K562 (cell line): Measurements from ENCODE around the gene EPX. TPM values are rescaled to one million over a fixed set of nuclear protein-coding genes. Genes with fewer than 3 reads are reported as not detected.

Source experiments
- ATF7 ChIP-seq: fragments of 450-650 bp; IDR thresholded peaks from 2 replicates; pipeline ENCODE4 v1.7.1; 2014; ENCODE audit warnings: mild to moderate bottlenecking, moderate library complexity
- CBFA2T3 ChIP-seq: fragments of 450-650 bp; IDR thresholded peaks from 2 replicates; pipeline ENCODE4 v1.6.1; 2017
- DEAF1 ChIP-seq: fragments of 450-650 bp; formaldehyde crosslinking; IDR thresholded peaks from 2 replicates; pipeline ENCODE4 v1.4.0; 2020; ENCODE audit warnings: mild to moderate bottlenecking, moderate library complexity
- E4F1 ChIP-seq: fragments of 250-450 bp; sonication (Bioruptor Pico); IDR thresholded peaks from 2 replicates; pipeline ENCODE4 v1.5.0; 2021; ENCODE audit warnings: mild to moderate bottlenecking, borderline replicate concordance
- ESRRB ChIP-seq: fragments of 250-450 bp; sonication (Bioruptor Pico); IDR thresholded peaks from 2 replicates; pipeline ENCODE4 v1.5.0; 2020; ENCODE audit warnings: mild to moderate bottlenecking, moderate library complexity, borderline replicate concordance
- FOXP1 ChIP-seq: sonication (generic); formaldehyde crosslinking; IDR thresholded peaks from 2 replicates; pipeline ENCODE4 v1.8.0; 2022; ENCODE audit warnings: mild to moderate bottlenecking, missing genetic modification reagents
- HMBOX1 ChIP-seq: sonication (generic); IDR thresholded peaks from 2 replicates; pipeline ENCODE4 v1.6.1; 2016
- HNRNPH1 ChIP-seq: fragments of 200-400 bp; formaldehyde crosslinking; optimal IDR thresholded peaks from 2 replicates; pipeline ENCODE3; 2017; ENCODE audit warnings: low read depth, mild to moderate bottlenecking, low read length, moderate library complexity
- HOXB6 ChIP-seq: fragments of 250-450 bp; sonication (Bioruptor Pico); IDR thresholded peaks from 2 replicates; pipeline ENCODE4 v1.5.1; 2022; ENCODE audit warnings: mild to moderate bottlenecking, borderline replicate concordance
- ID3 ChIP-seq, 2 experiments: fragments of 250-450 bp in 1 of 2; fragments of 450-650 bp in 1 of 2; sonication (Bioruptor Pico) in 1 of 2; IDR thresholded peaks; 2 replicates each; pipeline versions ENCODE4 v1.6.1 to v1.8.0; 2016 to 2021; ENCODE audit warnings: mild to moderate bottlenecking in 2 of 2, moderate library complexity in 2 of 2, missing compliant biosample characterization in 1 of 2, missing genetic modification characterization in 1 of 2
- MNT ChIP-seq, 2 experiments: fragments of 450-650 bp; conservative IDR thresholded peaks; 2 replicates each; pipeline ENCODE4 v1.6.1; 2017; ENCODE audit warnings: mild to moderate bottlenecking in 2 of 2, moderate library complexity in 2 of 2
- POLR2AphosphoS2 ChIP-seq: IDR thresholded peaks from 2 replicates; pipeline ENCODE4 v1.6.1; 2012; ENCODE audit warnings: low read length, improper control_type of control experiment
- PYGO2 ChIP-seq: fragments of 450-650 bp; IDR thresholded peaks from 2 replicates; pipeline ENCODE4 v1.6.1; 2016; ENCODE audit warnings: mild to moderate bottlenecking, missing genetic modification characterization, moderate library complexity, missing compliant biosample characterization
- RBM17 ChIP-seq: fragments of 200-400 bp; formaldehyde crosslinking; IDR thresholded peaks from 2 replicates; pipeline ENCODE4 v1.6.1; 2017; ENCODE audit warnings: low read depth, mild to moderate bottlenecking, low read length, borderline replicate concordance
- RNF2 ChIP-seq: sonication (generic); IDR thresholded peaks from 2 replicates; pipeline ENCODE4 v1.6.1; 2016
- SMARCA4 ChIP-seq: fragments of 450-650 bp; IDR thresholded peaks from 2 replicates; pipeline ENCODE4 v1.6.1; 2016
- TAF9B ChIP-seq: fragments of 450-650 bp; IDR thresholded peaks from 2 replicates; pipeline ENCODE4 v1.6.1; 2018; ENCODE audit warnings: mild to moderate bottlenecking; ENCODE audit not compliant: partially characterized antibody
- ZNF274 ChIP-seq: IDR thresholded peaks from 2 replicates; pipeline ENCODE4 v1.6.1; 2011; ENCODE audit warnings: low read depth, mild to moderate bottlenecking, low read length, moderate library complexity, borderline replicate concordance
- ZNF311 ChIP-seq: fragments of 250-450 bp; sonication (Bioruptor Pico); IDR thresholded peaks from 2 replicates; pipeline ENCODE4 v1.4.0; 2020; ENCODE audit warnings: mild to moderate bottlenecking, moderate library complexity
- ZNF408 ChIP-seq: fragments of 250-450 bp; sonication (Bioruptor Pico); IDR thresholded peaks from 2 replicates; pipeline ENCODE4 v1.4.0; 2020; ENCODE audit warnings: low read depth, mild to moderate bottlenecking, moderate library complexity
- ZNF77 ChIP-seq: fragments of 250-450 bp; sonication (Bioruptor Pico); IDR thresholded peaks from 2 replicates; pipeline ENCODE4 v1.5.0; 2020
- ZNF785 ChIP-seq: fragments of 250-450 bp; sonication (Bioruptor Pico); IDR thresholded peaks from 2 replicates; pipeline ENCODE4 v1.4.0; 2020; ENCODE audit warnings: mild to moderate bottlenecking
- polyA plus RNA-seq, 8 experiments: library from polyadenylated mRNA; depleted of rRNA in 4 of 8; stranded (reverse) in 5 of 8; unstranded in 3 of 8; fragments of >200 nt; fragmentation: Nextera tagmentation in 2 of 8; fragmentation: Illumina TruSeq in 1 of 8; extraction: Ambion mirVana in 2 of 8; extraction: Trizol in 1 of 8; gene quantifications; 2 replicates each; pipeline versions ENCODE4 v1.2.1 to v1.2.3, GENCODE V29; 2011 to 2014; ENCODE audit warnings: inconsistent platforms in 1 of 8, missing spikeins in 1 of 8
- total RNA-seq, 7 experiments: library from RNA; depleted of rRNA in 6 of 7; stranded (reverse); fragments of >200 nt in 6 of 7; fragmentation: Illumina TruSeq in 2 of 7; extraction: Trizol in 2 of 7; gene quantifications; 2 replicates each; pipeline versions ENCODE4 v1.2.1 to v1.2.3, GENCODE V29; 2011 to 2021; ENCODE audit warnings: low replicate concordance in 1 of 7

The EPX gene
- total and polyA plus RNA-seq, 9 of the 15 experiments (the other 6 are each of a cell fraction or from before 2014, with no cell fraction given), result 0.07 to 0.33 (median 0.19) TPM; not detected in 3

GRCh38 chr17:58244963-58245362, 52.4 kb downstream of the EPX start (continued):
- TF ChIP-seq TAF9B, result no peak
- TF ChIP-seq ZNF77 (CRISPR knock-in tag), result no peak
- TF ChIP-seq RBM17, result no peak
- 0 out of 2 replicates have a peak, but pooled peaks have one; percentile 15 for TF ChIP-seq SMARCA4
- no peak for TF ChIP-seq HOXB6
- TF ChIP-seq HMBOX1, result peak; percentile 77
- no peak for TF ChIP-seq ZNF274
- no peak for TF ChIP-seq ZNF785 (CRISPR knock-in tag)
- no peak for TF ChIP-seq E4F1 (CRISPR knock-in tag)
- TF ChIP-seq ZNF311, result no peak
- TF ChIP-seq ATF7, result no peak
- no peak for TF ChIP-seq POLR2AphosphoS2
- no peak for TF ChIP-seq DEAF1 (CRISPR knock-in tag)
- no peak for TF ChIP-seq ZNF408 (CRISPR knock-in tag)
- no peak for TF ChIP-seq ID3 (CRISPR knock-in tag; IDR thresholded peaks at IDR 0.05)
- no peak for TF ChIP-seq ID3 (tag; IDR thresholded peaks at IDR 0.05)
- peak; percentile 31; the same call in 1 of the 2 replicates for TF ChIP-seq CBFA2T3
- no peak for TF ChIP-seq RNF2
- no peak for TF ChIP-seq MNT (conservative IDR thresholded peaks at IDR 0.05)
- no peak for TF ChIP-seq FOXP1 (CRISPR knock-in tag)
- TF ChIP-seq HNRNPH1, result no peak
- TF ChIP-seq PYGO2, result no peak
- TF ChIP-seq ESRRB (CRISPR knock-in tag), result no peak
